ENCODE results near the gene AVP. TPM values are rescaled to one million over a fixed set of nuclear protein-coding genes. Genes with fewer than 3 reads are reported as not detected.

Gene AVP
- total and polyA plus RNA-seq, 8 donors, result not detected

- Histone ChIP-seq H3K9me3 (no peaks in the 10 kb centered on the region), H3K27me3 (no peaks in the 10 kb centered on the region), H3K4me3 (no peak overlapping the region), H3K4me1 (no peaks in the 10 kb centered on the region), H3K36me3 (no peaks in the 10 kb centered on the region), H3K27ac (no peak overlapping the region)
- no peak for TF ChIP-seq CTCF (IDR thresholded peaks at IDR 0.05)
- no peak for ATAC-seq
- intact Hi-C loops (cut with DNase I), result loop anchor here in 1 of 2 donors (10.0 kb wide), 1 partner anchor 55 kb away; no protein-coding TSS in a partner anchor
- no peak for DNase-seq
Observed at GRCh38 chr20:3059489-3059888, 25.0 kb downstream of the AVP start.

- DNase-seq, result no peak
- TF ChIP-seq CTCF (IDR thresholded peaks at IDR 0.05), result no peak
- H3K9me3 ChIP-seq, result no peaks in the 10 kb centered on the region
- peaks cover 0 to 28% of the 10 kb centered on the region in 2 donors for H3K36me3 ChIP-seq
- ATAC-seq, result no peak
- no peaks in the 10 kb centered on the region for H3K27me3 ChIP-seq
- H3K4me3 ChIP-seq, result no peak overlapping the region
- intact Hi-C loops (cut with DNase I), result loop anchor here in 1 of 2 donors (10.0 kb wide), 1 partner anchor 63 kb away; no protein-coding TSS in a partner anchor
- H3K27ac ChIP-seq, result no peak overlapping the region
- peaks cover 2 to 16% of the 10 kb centered on the region in 2 donors for H3K4me1 ChIP-seq
Observed at GRCh38 chr20:3051385-3052019, 33.0 kb downstream of the AVP start.

- Histone ChIP-seq H3K4me3 (peak overlapping the region in 1 of 2 donors; percentile 98), H3K36me3 (peaks cover 0 to 28% of the 10 kb centered on the region in 2 donors)
Observed at GRCh38 chr20:3047486-3048419, 36.8 kb downstream of the AVP start.

GRCh38 chr20:3046677-3047462, 37.7 kb downstream of the AVP start:
- Histone ChIP-seq H3K9me3 (no peaks in the 10 kb centered on the region), H3K4me3 (peak overlapping the region; percentile 91 to 98), H3K4me1 (peaks cover 7 to 25% of the 10 kb centered on the region in 2 donors), H3K36me3 (peaks cover 0 to 28% of the 10 kb centered on the region in 2 donors), H3K27me3 (no peaks in the 10 kb centered on the region), H3K27ac (peak overlapping the region; percentile 87 to 90)
- ATAC-seq, result peak; percentile 14
- intact Hi-C loops (cut with DNase I), result no loop called here
- no peak for TF ChIP-seq CTCF (IDR thresholded peaks at IDR 0.05)
- DNase-seq, result peak; percentile 15 to 81 (median 44)

More at GRCh38 chr20:3047486-3048419, 36.8 kb downstream of the AVP start:
- intact Hi-C loops (cut with DNase I), result no loop called here
- DNase-seq (no peak), ATAC-seq (no peak)
- Histone ChIP-seq H3K9me3 (no peaks in the 10 kb centered on the region), H3K27ac (no peak overlapping the region), H3K4me1 (peaks cover 7 to 25% of the 10 kb centered on the region in 2 donors), H3K27me3 (no peaks in the 10 kb centered on the region)
- no peak for TF ChIP-seq CTCF (IDR thresholded peaks at IDR 0.05)

Measured in left lung (tissue), 10 donors.